Central memory CD4-positive, alpha-beta T cell (primary cell): Measurements from ENCODE around the gene MAGI1.
"Not testable (repeated sequence)": the region's sequence is repeated elsewhere in the genome, so short reads cannot be mapped to it uniquely, and the experiment has no call there.

Experiments
- DNase-seq: peaks from one replicate; pipeline ENCODE4 v3.0.0; 2022
- total RNA-seq, 3 experiments: gene quantifications; one replicate each; lab custom pipeline; 2026; lab: John Stamatoyannopoulos, UW

MAGI1 gene
- total RNA-seq = 0 to 0.11 (median 0.05) reads per million in 3 experiments

- DNase-seq = no peak
These were observed at the start of gene MAGI1 for GRCh38 chr3:66038726-66039589. Gene MAGI1 (minus strand): TSS chr3:66038918. CDS start chr3:66038308, 610 bp downstream.

- DNase-seq = no peak
These were observed 45.1 kb upstream of the MAGI1 start for GRCh38 chr3:66083784-66084213.

GRCh38 chr3:66083096-66083678 is 44.5 kb upstream of the MAGI1 start:
- DNase-seq = no peak

GRCh38 chr3:66082679-66083078 is 44.0 kb upstream of the MAGI1 start:
- DNase-seq = no peak

- no peak for DNase-seq
These were observed 41.4 kb upstream of the MAGI1 start for GRCh38 chr3:66080167-66080566.

- no peak for DNase-seq
These were observed 39.3 kb upstream of the MAGI1 start for GRCh38 chr3:66077973-66078372.

GRCh38 chr3:66076861-66077470 is 38.2 kb upstream of the MAGI1 start:
- no peak for DNase-seq

- DNase-seq = no peak
These were observed 36.6 kb upstream of the MAGI1 start for GRCh38 chr3:66075281-66075680.

GRCh38 chr3:66073464-66074141 is 34.9 kb upstream of the MAGI1 start:
- no peak for DNase-seq

- no peak for DNase-seq
These were observed 29.5 kb upstream of the MAGI1 start for GRCh38 chr3:66068255-66068654.

- no peak for DNase-seq
These were observed 28.4 kb upstream of the MAGI1 start for GRCh38 chr3:66066963-66067617.

- no peak for DNase-seq
These were observed 16.6 kb upstream of the MAGI1 start for GRCh38 chr3:66055289-66055688.

GRCh38 chr3:66053550-66054094 is 14.9 kb upstream of the MAGI1 start:
- DNase-seq = no peak

- DNase-seq = no peak
These were observed 14.2 kb upstream of the MAGI1 start for GRCh38 chr3:66052721-66053549.

GRCh38 chr3:66050821-66051220 is 12.1 kb upstream of the MAGI1 start:
- no peak for DNase-seq

GRCh38 chr3:66048051-66048395 is 9.3 kb upstream of the MAGI1 start:
- DNase-seq = no peak

GRCh38 chr3:66047311-66048050 is 8.8 kb upstream of the MAGI1 start:
- DNase-seq = no peak

- not testable (repeated sequence) for DNase-seq
These were observed 7.6 kb upstream of the MAGI1 start for GRCh38 chr3:66046321-66046720.

- DNase-seq = no peak
These were observed 3.1 kb upstream of the MAGI1 start for GRCh38 chr3:66041828-66042227.

- DNase-seq = no peak
These were observed 2.4 kb upstream of the MAGI1 start for GRCh38 chr3:66041116-66041515.

GRCh38 chr3:66039590-66039887 is 821 bp upstream of the MAGI1 start:
- DNase-seq = no peak
